Activated B cell treated with CpG ODN at 0.5 μM for 24 hours (primary cell): ENCODE results near the gene KATNIP. TPM values are rescaled to one million over a fixed set of nuclear protein-coding genes. Genes with fewer than 3 reads are reported as not detected.
"Not testable (repeated sequence)": the region's sequence is repeated elsewhere in the genome, so short reads cannot be mapped to it uniquely, and the experiment has no call there.

ENCODE experiments used
- ATAC-seq: fragments of 200-7000 bp; cut with Tn5 transposase; one replicate; pipeline ENCODE4 v1.10.0; 2021; ENCODE audit warnings: low read depth, mild to moderate bottlenecking, moderate library complexity
- CTCF ChIA-PET: fragments of 350-600 bp; sonication (Branson Sonifier 250); formaldehyde crosslinking; loops from one replicate; lab custom pipeline; 2021; ENCODE audit warnings: antibody characterized with exemption; lab: Charles Lee
- POLR2A ChIA-PET: fragments of 350-600 bp; sonication (Branson Sonifier 250); formaldehyde crosslinking; loops from one replicate; lab custom pipeline; 2021; ENCODE audit warnings: antibody characterized with exemption; lab: Charles Lee
- DNase-seq: peaks from one replicate; pipeline ENCODE4 v3.0.0; 2022
- H3K27ac Mint-ChIP-seq: one replicate; pipeline ENCODE4 v1.8.0; 2020; ENCODE audit warnings: mixed read lengths
- H3K27me3 Mint-ChIP-seq: one replicate; pipeline ENCODE4 v1.8.0; 2021; ENCODE audit warnings: mixed read lengths
- H3K36me3 Mint-ChIP-seq: one replicate; pipeline ENCODE4 v1.8.0; 2021; ENCODE audit warnings: low read depth, mixed read lengths
- H3K4me1 Mint-ChIP-seq: one replicate; pipeline ENCODE4 v1.8.0; 2021; ENCODE audit warnings: mixed read lengths
- H3K4me3 Mint-ChIP-seq: one replicate; pipeline ENCODE4 v1.8.0; 2020; ENCODE audit warnings: mild to moderate bottlenecking, mixed read lengths
- H3K9me3 Mint-ChIP-seq: one replicate; pipeline ENCODE4 v1.8.0; 2020; ENCODE audit warnings: mixed read lengths
- intact Hi-C: fragments of 100-400 bp; cut with micrococcal nuclease; formaldehyde crosslinking; loops from one replicate; pipeline ENCODE4 v1.15.1; 2024
- total RNA-seq: library from RNA; stranded (reverse); gene quantifications from 2 replicates; pipeline ENCODE4 v1.2.3, GENCODE V29; 2022
- TF ChIP-seq, protein P1 (sequence below): fragments of 200-600 bp; IDR thresholded peaks from one replicate; pipeline ENCODE4 v1.8.0; 2022; ENCODE audit warnings: antibody characterized with exemption, mild to moderate bottlenecking

KATNIP gene
- total RNA-seq, 1 donor from 2014 or later, result 40.4 TPM

DNA sequence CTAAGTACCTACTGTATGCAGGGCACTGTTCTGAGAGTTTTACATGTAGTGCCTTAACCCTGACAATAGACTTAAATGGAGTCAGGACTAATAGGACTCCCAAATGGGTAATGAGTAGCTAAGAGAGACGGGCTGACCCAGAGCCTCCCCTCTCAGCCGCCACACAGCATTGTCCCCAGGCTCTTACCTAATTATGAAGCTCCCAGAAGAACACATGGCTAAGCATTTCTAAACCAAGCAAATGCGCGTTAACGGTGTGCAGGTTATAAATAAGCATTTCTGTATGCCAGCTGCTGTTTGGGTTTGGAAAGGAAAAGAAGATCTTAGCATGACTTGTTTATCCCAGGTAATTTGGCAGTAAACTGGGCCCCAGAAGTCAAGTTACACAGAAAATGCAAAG is 14.3 kb downstream of the KATNIP start:
- no peaks in the 10 kb centered on the region for H3K36me3 Mint-ChIP-seq
- DNase-seq (no peak), ATAC-seq (no peak)
- intact Hi-C loops, result no loop called here
- no peak overlapping the region for H3K4me3 Mint-ChIP-seq
- no peak overlapping the region for H3K27ac Mint-ChIP-seq
- no peaks in the 10 kb centered on the region for H3K9me3 Mint-ChIP-seq
- peaks cover 12% of the 10 kb centered on the region for H3K4me1 Mint-ChIP-seq
- ChIA-PET CTCF (no interaction called here), POLR2A (no interaction called here)
- no peaks in the 10 kb centered on the region for H3K27me3 Mint-ChIP-seq
- TF ChIP-seq, protein P1, sequence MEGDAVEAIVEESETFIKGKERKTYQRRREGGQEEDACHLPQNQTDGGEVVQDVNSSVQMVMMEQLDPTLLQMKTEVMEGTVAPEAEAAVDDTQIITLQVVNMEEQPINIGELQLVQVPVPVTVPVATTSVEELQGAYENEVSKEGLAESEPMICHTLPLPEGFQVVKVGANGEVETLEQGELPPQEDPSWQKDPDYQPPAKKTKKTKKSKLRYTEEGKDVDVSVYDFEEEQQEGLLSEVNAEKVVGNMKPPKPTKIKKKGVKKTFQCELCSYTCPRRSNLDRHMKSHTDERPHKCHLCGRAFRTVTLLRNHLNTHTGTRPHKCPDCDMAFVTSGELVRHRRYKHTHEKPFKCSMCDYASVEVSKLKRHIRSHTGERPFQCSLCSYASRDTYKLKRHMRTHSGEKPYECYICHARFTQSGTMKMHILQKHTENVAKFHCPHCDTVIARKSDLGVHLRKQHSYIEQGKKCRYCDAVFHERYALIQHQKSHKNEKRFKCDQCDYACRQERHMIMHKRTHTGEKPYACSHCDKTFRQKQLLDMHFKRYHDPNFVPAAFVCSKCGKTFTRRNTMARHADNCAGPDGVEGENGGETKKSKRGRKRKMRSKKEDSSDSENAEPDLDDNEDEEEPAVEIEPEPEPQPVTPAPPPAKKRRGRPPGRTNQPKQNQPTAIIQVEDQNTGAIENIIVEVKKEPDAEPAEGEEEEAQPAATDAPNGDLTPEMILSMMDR, result no peak

DNA sequence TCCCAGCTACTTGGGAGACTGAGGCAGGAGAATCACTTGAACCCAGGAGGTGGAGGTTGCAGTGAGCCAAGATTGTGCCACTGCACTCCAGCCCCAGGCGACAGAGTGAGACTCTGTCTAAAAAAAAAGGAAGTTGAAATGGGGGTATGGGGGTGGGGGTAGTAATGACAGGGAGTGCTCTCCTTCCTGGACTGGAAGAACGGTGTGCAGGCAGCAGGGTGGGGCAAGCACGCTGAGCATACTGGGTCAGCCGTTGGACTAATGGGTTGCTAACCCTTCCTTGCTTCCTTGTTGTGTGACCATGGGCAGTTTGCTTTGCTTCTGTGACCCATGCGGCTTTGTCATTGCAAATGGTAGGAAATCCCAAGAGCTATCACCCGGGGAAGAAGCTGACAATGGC is 16.5 kb downstream of the KATNIP start:
- DNase-seq, result no peak
- no peak overlapping the region for H3K4me3 Mint-ChIP-seq
- ChIA-PET CTCF (no interaction called here), POLR2A (no interaction called here)
- peaks cover 12% of the 10 kb centered on the region for H3K4me1 Mint-ChIP-seq
- intact Hi-C loops, result no loop called here
- H3K36me3 Mint-ChIP-seq, result no peaks in the 10 kb centered on the region
- H3K27me3 Mint-ChIP-seq, result no peaks in the 10 kb centered on the region
- TF ChIP-seq, protein P1, result no peak
- H3K27ac Mint-ChIP-seq, result no peak overlapping the region
- no peak for ATAC-seq
- H3K9me3 Mint-ChIP-seq, result no peaks in the 10 kb centered on the region

- DNase-seq (no peak), ATAC-seq (no peak)
- Mint-ChIP-seq H3K4me1 (peaks cover 12% of the 10 kb centered on the region), H3K27me3 (no peaks in the 10 kb centered on the region), H3K9me3 (no peaks in the 10 kb centered on the region), H3K36me3 (no peaks in the 10 kb centered on the region), H3K4me3 (no peak overlapping the region), H3K27ac (no peak overlapping the region)
- ChIA-PET POLR2A (no interaction called here), CTCF (no interaction called here)
- intact Hi-C loops, result no loop called here
- TF ChIP-seq, protein P1, result no peak
These were observed 18.1 kb downstream of the KATNIP start for GRCh38 chr16:27568077-27568476.

- H3K4me3 Mint-ChIP-seq, H3K9me3 Mint-ChIP-seq, intact Hi-C loops, DNase-seq, CTCF ChIA-PET, ATAC-seq, H3K27me3 Mint-ChIP-seq, POLR2A ChIA-PET, H3K27ac Mint-ChIP-seq: not testable (repeated sequence)
- peaks cover 11% of the 10 kb centered on the region for H3K36me3 Mint-ChIP-seq
- peaks cover 11% of the 10 kb centered on the region for H3K4me1 Mint-ChIP-seq
These were observed 21.0 kb downstream of the KATNIP start for GRCh38 chr16:27570986-27571385.

GRCh38 chr16:27571433-27572326 is 21.7 kb downstream of the KATNIP start:
- intact Hi-C loops, result no loop called here
- ATAC-seq (no peak), DNase-seq (no peak)
- Mint-ChIP-seq H3K36me3 (peaks cover 13% of the 10 kb centered on the region), H3K9me3 (no peaks in the 10 kb centered on the region), H3K4me1 (peaks cover 4% of the 10 kb centered on the region), H3K4me3 (no peak overlapping the region), H3K27me3 (no peaks in the 10 kb centered on the region), H3K27ac (no peak overlapping the region)
- TF ChIP-seq, protein P1, result no peak
- ChIA-PET CTCF (no interaction called here), POLR2A (interaction anchor here (0.5 kb wide), 1 partner anchor 1848 kb away, joined by 13 read pairs; no protein-coding TSS in a partner anchor)
